Activated naive CD8-positive, alpha-beta T cell treated with anti-CD3 and anti-CD28 coated beads, Interleukin-2, amount 10 ng/mL, durations not matched to agents 7 days and 5 days (primary cell): ENCODE data around the gene CDON. TPM values are rescaled to one million over a fixed set of nuclear protein-coding genes. Genes with fewer than 3 reads are reported as not detected.

ENCODE experiments used
- ATAC-seq: fragments of 150-1000 bp; cut with Tn5 transposase; one replicate; pipeline ENCODE4 v1.10.0; 2021; ENCODE audit warnings: low read depth, moderate library complexity
- POLR2A ChIA-PET: fragments of 350-600 bp; sonication (Branson Sonifier 250); formaldehyde crosslinking; loops from one replicate; lab custom pipeline; 2021; ENCODE audit warnings: antibody characterized with exemption; lab: Charles Lee
- DNase-seq: peaks from one replicate; pipeline ENCODE4 v3.0.0; 2021
- H3K27ac Mint-ChIP-seq: one replicate; pipeline ENCODE4 v1.8.0; 2022; ENCODE audit warnings: mild to moderate bottlenecking, mixed read lengths
- H3K27me3 Mint-ChIP-seq: one replicate; pipeline ENCODE4 v1.8.0; 2022; ENCODE audit warnings: mild to moderate bottlenecking, moderate library complexity, mixed read lengths
- H3K36me3 Mint-ChIP-seq: one replicate; pipeline ENCODE4 v1.8.0; 2021; ENCODE audit warnings: mild to moderate bottlenecking, mixed read lengths
- H3K4me1 Mint-ChIP-seq: one replicate; pipeline ENCODE4 v1.8.0; 2021; ENCODE audit warnings: mixed read lengths
- H3K4me3 Mint-ChIP-seq: one replicate; pipeline ENCODE4 v1.8.0; 2022; ENCODE audit warnings: mild to moderate bottlenecking, moderate library complexity, mixed read lengths
- H3K9me3 Mint-ChIP-seq: one replicate; pipeline ENCODE4 v1.8.0; 2021; ENCODE audit warnings: mixed read lengths
- total RNA-seq, 2 experiments: library from RNA; stranded (reverse); gene quantifications; one replicate each; pipeline ENCODE4 v1.2.3, GENCODE V29; 2021

The CDON gene
- total RNA-seq, 2 experiments from 2014 or later = 3.4 to 3.9 TPM

DNA sequence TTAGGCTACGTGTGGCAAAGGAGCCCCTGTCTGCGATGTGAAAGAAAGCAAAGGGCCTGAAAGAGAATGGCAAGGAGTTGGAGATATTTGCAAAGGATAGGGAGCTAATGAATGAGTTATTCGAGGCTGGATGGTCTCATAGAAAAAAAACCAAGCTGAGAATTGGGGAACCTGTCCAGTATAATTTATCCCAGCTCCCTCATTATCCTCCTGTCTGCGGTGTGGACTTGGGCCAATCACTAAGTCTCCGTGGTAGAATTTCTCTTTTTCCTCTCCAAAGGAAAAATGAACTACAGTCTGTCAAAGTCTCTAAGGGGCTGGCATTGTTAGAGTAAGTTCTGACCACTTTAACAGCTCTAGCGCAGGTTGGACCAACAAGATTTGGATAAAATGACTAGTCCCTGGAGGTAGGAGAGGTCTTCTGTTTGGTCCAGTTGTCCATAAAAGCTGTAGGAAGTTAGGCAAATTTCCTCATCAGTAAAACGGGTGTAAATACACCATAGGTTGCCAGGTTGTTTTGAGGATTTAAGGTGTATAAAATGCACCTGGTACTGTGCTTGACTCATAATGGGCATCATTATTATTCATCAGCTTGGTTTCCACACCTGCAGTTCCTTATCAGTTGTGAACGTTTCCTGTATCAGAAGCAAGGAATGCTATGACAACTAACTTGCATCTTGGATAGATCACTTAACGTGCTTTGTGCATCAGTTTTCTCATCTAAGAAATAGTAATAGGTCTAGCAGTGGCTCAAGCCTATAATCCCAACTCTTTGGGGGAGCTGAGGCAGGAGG is 10.3 kb upstream of the CDON start:
- ATAC-seq = no peak
- no peak overlapping the region for H3K4me3 Mint-ChIP-seq
- H3K27me3 Mint-ChIP-seq = peaks cover 13% of the 10 kb centered on the region
- no peak overlapping the region for H3K27ac Mint-ChIP-seq
- H3K9me3 Mint-ChIP-seq = no peaks in the 10 kb centered on the region
- no peak for DNase-seq
- H3K36me3 Mint-ChIP-seq = no peaks in the 10 kb centered on the region
- no peaks in the 10 kb centered on the region for H3K4me1 Mint-ChIP-seq
- POLR2A ChIA-PET = no interaction called here

DNA sequence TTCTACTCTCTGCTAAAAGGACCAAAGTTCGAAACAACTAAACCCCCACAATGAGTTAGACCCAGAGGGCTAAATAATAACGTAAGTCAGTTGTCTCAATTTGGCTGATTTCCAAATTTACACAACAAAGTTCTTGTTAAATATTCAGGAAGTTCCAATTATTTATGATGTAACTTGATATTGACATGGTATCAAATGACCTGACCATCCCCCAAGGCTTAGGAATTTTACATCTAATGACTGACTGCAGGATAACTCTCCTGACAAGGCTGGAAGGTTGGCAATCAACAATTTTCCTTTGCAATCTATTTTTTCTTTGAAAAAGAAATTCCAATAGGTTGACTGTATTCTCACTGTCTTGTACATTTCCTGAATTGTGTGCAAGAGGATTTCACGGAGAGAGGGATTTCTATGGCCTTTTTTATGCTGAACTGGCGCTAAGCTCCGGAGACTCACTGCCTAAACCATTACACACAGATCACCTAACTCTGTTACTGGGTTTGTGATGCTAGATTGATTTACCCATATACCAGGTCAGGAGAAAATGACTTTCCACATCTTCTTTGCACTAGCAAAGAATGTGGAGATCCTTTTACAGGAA is 9.6 kb upstream of the CDON start:
- POLR2A ChIA-PET = no interaction called here
- Mint-ChIP-seq H3K9me3 (no peaks in the 10 kb centered on the region), H3K4me3 (no peak overlapping the region), H3K36me3 (no peaks in the 10 kb centered on the region), H3K27ac (no peak overlapping the region), H3K4me1 (no peaks in the 10 kb centered on the region), H3K27me3 (peaks cover 18% of the 10 kb centered on the region)
- ATAC-seq (no peak), DNase-seq (no peak)

DNA sequence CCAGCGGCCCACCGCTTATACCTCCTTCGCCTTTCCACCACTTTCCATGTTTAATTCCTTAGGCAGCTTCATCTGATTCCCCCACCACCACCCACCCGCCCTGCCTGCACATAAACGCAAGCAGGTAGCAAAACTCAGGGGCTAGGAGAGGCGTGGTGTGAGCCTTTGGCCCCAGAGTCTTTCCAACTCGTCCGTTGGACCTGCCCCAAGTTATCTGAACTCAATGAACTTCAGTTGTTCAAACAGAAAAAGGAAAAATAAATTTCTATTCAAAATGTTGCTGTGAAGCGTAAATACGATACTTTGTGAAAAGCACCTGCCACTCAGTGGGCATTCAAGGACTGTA is 814 bp upstream of the CDON start:
- ATAC-seq (no peak), DNase-seq (no peak)
- H3K27me3 Mint-ChIP-seq = peaks cover 52% of the 10 kb centered on the region
- H3K9me3 Mint-ChIP-seq = no peaks in the 10 kb centered on the region
- peak overlapping the region; percentile 84 for H3K4me3 Mint-ChIP-seq
- POLR2A ChIA-PET = interaction anchor here (2.2 kb wide), 1 partner anchor 21 kb away, joined by 10 read pairs; no protein-coding TSS in a partner anchor
- H3K27ac Mint-ChIP-seq = peak overlapping the region; percentile 96
- peaks cover 4% of the 10 kb centered on the region for H3K4me1 Mint-ChIP-seq
- H3K36me3 Mint-ChIP-seq = no peaks in the 10 kb centered on the region

DNA sequence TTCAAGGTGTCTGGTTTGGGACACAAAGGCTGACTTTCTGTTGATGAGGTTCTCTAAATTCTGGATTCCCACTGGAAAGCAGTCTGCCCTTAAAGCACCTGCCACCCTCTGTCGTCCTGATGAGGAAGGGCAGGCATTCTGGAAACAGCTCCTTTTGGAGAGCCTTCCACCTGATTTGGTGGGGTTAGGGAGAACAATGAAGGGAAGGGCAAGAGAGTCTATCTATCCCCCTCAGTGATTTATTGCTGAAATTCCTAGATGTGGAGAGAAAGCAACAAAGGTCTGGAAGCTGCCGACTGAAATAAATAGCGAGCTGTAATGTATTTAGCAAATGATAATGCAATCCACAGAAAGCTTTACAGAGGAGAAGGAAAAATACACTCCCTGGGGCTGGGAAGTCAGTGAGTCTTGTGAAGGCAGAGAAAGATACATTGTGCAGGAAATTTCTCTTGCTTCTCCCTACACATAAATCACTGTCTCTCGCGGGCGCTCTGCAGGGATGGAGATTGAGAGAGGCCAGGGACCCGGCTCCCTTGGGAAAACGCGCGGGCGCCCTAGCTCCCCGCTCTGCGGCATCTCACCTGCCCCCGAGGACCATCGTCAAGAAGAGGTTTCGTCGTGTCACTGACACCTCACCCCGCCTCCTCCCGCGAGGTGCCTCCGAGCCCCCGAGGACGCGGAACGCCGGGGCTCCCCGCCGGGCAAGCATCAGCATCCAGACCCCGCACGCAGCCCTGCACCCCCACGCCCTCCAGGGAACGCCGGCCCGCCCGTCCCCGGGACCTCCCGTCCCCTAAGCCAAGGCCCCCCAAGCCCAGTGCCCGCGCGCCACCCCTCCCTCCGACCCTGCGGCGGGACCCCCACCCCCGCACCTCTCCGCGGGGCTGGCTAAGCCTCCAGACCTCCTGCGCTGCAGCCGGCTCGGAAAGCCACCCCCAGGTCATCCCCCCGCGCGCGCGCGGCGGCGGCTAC is 673 bp downstream of the CDON start:
- ATAC-seq = peak; percentile 3
- H3K4me1 Mint-ChIP-seq = peaks cover 4% of the 10 kb centered on the region
- peak; percentile 63 for DNase-seq
- POLR2A ChIA-PET = interaction anchor here (2.2 kb wide), 1 partner anchor 22 kb away, joined by 10 read pairs; no protein-coding TSS in a partner anchor
- peaks cover 53% of the 10 kb centered on the region for H3K27me3 Mint-ChIP-seq
- H3K4me3 Mint-ChIP-seq = peak overlapping the region; percentile 74
- peak overlapping the region; percentile 60 for H3K27ac Mint-ChIP-seq
- no peaks in the 10 kb centered on the region for H3K9me3 Mint-ChIP-seq
- H3K36me3 Mint-ChIP-seq = no peaks in the 10 kb centered on the region

DNA sequence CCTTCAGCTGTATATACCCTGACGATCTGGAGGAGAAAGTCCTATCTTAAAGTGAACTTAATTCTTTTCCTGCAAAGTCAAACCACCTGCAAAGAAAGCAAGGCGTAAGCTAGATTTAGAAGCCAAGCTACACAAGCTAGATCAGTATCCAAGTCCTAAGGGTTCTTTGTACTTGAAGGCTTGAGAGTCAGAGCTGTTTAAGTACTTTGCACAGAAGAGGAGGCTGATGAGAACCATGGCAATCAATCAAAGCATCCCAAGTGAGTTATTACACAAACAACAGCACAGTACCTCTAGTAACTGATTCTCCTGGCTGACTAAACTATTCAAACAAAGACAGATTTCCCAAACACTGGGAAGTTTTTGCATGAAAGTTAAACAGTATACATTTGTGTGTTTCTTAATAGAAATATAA is 1.9 kb downstream of the CDON start:
- H3K27me3 Mint-ChIP-seq = peaks cover 47% of the 10 kb centered on the region

DNA sequence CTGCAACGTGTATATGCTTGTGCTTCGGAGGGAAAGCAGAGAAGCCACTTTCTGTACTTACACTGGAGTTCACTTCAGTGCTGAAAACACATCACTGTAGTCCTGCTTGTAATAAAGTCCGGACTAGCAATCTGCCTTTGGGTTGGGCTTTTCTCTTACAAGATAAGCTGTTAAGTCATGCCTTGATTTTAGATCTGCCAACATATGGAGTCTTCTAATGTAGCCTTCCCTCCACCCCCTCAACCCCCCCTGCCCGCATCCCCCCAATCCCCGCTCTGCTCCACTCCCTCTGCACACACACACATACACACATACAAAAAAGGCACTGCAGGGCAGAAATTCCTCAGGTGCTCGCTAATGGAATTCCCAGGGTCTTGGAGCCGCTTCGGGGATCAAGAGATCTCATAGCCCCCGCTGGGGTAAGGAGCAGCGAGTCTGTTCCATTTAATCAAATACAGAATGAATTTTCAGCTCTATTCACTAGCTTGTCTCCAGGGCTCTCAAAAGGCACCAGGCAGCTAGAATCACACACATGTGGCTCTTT is 3.4 kb downstream of the CDON start:
- H3K27ac Mint-ChIP-seq = no peak overlapping the region
- peaks cover 4% of the 10 kb centered on the region for H3K4me1 Mint-ChIP-seq
- no peak for DNase-seq
- POLR2A ChIA-PET = interaction anchor here (0.6 kb wide), 1 partner anchor 1226 kb away, joined by 3 read pairs; no protein-coding TSS in a partner anchor
- H3K9me3 Mint-ChIP-seq = no peaks in the 10 kb centered on the region
- H3K4me3 Mint-ChIP-seq = no peak overlapping the region
- H3K36me3 Mint-ChIP-seq = no peaks in the 10 kb centered on the region
- peaks cover 43% of the 10 kb centered on the region for H3K27me3 Mint-ChIP-seq
- ATAC-seq = no peak

More for the DNA sequence above, 1.9 kb downstream of the CDON start:
- DNase-seq (no peak), ATAC-seq (no peak)
- Mint-ChIP-seq H3K9me3 (no peaks in the 10 kb centered on the region), H3K4me3 (no peak overlapping the region), H3K27ac (no peak overlapping the region), H3K36me3 (no peaks in the 10 kb centered on the region), H3K4me1 (peaks cover 4% of the 10 kb centered on the region)
- POLR2A ChIA-PET = no interaction called here

DNA sequence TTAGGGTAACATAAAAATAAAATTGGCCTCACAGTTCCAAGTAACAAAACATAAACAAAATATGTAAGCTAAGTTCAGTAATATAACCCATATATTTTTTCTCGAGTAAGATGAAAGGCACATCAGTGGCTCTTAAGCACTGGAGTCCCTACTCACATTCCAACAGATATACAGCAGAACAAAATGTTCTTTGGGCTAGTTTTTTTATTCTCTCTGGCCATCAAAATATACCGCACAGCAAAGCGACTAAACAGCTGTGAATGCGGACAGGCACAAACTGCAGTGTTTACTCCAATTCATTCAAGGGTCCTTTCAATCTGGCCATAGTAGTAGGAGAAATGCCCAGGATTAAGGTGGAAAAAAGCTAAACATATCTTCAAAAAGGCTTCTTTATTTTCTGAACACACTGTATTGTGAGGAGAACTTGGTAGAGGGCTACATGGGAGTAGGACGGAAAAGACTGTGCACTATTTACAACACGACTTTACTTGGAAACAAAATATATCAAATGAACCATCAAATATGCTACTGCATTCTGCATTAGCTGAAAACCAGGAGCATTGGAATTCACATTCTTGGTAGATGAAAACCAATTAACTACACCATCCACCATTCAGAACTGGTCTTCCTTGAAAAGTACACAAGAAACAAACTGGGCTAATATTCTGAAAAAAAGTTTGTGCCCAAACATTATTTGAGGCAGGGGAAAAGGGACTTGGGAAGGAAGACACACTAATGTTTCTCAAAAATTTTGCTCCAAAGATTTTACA is 4.4 kb downstream of the CDON start:
- no peaks in the 10 kb centered on the region for H3K36me3 Mint-ChIP-seq
- no peak overlapping the region for H3K4me3 Mint-ChIP-seq
- POLR2A ChIA-PET = no interaction called here
- no peak overlapping the region for H3K27ac Mint-ChIP-seq
- H3K4me1 Mint-ChIP-seq = peaks cover 4% of the 10 kb centered on the region
- ATAC-seq (no peak), DNase-seq (no peak)
- no peaks in the 10 kb centered on the region for H3K9me3 Mint-ChIP-seq
- H3K27me3 Mint-ChIP-seq = peaks cover 38% of the 10 kb centered on the region

DNA sequence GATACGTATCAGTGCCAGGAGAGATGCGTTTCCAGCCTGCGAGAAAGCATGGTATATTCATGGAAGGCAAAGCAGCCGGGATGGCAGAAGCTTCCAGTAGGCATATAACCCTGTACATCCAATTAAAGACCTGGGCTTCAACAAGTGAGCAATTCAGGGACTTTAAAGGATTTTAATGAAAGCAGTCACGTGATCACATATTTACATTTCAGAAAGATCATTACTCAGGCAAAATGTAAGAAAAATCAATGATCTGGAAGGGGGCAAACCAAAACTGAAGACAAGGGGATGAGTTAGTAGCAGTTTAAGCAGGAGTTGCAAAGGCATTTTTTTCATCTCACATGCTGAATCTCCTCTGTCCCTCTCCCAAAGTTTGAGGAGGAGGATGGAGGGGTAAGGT is 7.8 kb downstream of the CDON start:
- H3K9me3 Mint-ChIP-seq = no peaks in the 10 kb centered on the region
- ATAC-seq (no peak), DNase-seq (no peak)
- POLR2A ChIA-PET = no interaction called here
- no peaks in the 10 kb centered on the region for H3K36me3 Mint-ChIP-seq
- H3K27me3 Mint-ChIP-seq = peaks cover 19% of the 10 kb centered on the region
- H3K4me3 Mint-ChIP-seq = no peak overlapping the region
- H3K4me1 Mint-ChIP-seq = no peaks in the 10 kb centered on the region
- H3K27ac Mint-ChIP-seq = no peak overlapping the region

DNA sequence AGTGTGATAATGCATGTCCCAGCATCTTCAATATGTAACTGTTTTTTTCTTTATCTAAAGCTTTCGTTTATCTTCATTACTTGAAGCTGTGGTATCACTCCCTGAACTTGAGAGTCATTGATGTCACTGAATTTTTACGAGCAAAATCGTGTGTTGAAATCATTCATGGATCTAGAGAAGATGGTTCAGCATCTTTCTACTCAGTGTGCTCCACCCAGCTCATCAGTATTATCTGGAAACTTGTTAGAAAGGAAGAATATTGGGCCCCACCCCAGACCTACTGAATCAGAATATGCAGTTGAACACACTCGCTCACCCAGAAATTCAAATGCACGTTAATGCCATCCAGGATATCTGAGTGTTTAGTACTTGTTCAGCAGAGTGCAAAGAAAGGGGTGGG is 8.3 kb downstream of the CDON start:
- DNase-seq (no peak), ATAC-seq (no peak)
- Mint-ChIP-seq H3K27me3 (peaks cover 17% of the 10 kb centered on the region), H3K4me3 (no peak overlapping the region), H3K27ac (no peak overlapping the region), H3K4me1 (no peaks in the 10 kb centered on the region), H3K36me3 (no peaks in the 10 kb centered on the region), H3K9me3 (no peaks in the 10 kb centered on the region)
- POLR2A ChIA-PET = no interaction called here

DNA sequence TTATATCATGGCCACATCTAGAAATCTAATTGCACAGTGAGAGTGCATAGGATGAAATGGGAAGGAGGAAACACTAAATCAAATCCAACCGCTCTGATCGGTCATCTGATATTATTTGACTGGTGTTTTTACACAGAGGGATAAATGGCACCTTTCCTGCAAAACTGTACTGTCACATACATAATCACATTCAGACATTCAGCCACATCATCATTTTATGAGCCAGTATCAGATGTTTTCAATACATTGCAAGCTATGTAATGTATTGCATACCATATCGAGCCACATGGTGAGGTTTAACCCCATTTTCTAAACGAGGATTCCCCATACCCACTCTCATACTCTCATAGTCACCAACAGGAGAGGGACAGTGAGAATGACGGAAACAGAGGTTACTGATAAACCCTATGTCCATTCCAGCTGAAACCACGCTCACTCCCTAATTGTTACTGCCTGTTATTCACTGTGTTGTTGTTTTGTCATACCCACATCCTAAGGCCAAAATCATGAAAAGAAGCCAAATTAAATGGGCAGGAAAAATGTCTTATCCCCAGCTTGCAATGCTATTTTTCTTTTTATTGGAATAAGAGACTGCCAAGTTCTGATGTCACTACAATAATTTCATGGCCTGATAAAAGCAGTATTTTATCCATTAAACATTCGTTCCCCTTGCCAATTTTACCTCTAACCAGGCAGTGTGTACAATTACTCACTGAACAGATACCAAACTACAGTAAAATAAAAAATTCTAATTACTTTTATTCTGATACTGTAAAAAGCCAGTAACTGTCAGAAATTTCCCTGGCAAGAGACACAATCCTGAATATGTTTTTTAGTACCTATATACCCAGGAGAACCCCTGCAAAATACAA is 9.0 kb downstream of the CDON start:
- DNase-seq (no peak), ATAC-seq (no peak)
- Mint-ChIP-seq H3K27ac (no peak overlapping the region), H3K4me3 (no peak overlapping the region), H3K4me1 (no peaks in the 10 kb centered on the region), H3K9me3 (no peaks in the 10 kb centered on the region), H3K36me3 (no peaks in the 10 kb centered on the region), H3K27me3 (peaks cover 15% of the 10 kb centered on the region)
- POLR2A ChIA-PET = no interaction called here

DNA sequence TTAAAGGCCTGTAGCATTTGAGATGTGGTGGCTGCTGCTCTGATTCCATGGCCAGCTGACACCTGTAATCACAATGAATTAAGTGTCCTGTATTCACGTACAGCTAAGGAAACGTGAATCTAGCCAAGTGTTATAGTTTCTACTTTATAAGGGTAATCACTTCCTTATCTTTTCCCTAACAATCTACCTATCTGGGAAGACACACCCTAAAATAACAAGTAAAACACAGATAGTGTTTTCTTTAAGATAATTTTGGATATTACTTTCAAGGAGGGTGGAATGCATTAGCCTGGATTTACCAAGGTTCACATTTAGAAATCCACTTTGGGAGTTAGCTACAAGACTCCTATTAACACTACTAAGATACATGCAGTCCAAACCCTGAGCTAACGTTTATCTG is 11.5 kb downstream of the CDON start:
- DNase-seq (no peak), ATAC-seq (no peak)
- no peaks in the 10 kb centered on the region for H3K4me1 Mint-ChIP-seq
- H3K9me3 Mint-ChIP-seq = no peaks in the 10 kb centered on the region
- H3K27ac Mint-ChIP-seq = no peak overlapping the region
- H3K36me3 Mint-ChIP-seq = no peaks in the 10 kb centered on the region
- peaks cover 6% of the 10 kb centered on the region for H3K27me3 Mint-ChIP-seq
- H3K4me3 Mint-ChIP-seq = no peak overlapping the region
- POLR2A ChIA-PET = no interaction called here

DNA sequence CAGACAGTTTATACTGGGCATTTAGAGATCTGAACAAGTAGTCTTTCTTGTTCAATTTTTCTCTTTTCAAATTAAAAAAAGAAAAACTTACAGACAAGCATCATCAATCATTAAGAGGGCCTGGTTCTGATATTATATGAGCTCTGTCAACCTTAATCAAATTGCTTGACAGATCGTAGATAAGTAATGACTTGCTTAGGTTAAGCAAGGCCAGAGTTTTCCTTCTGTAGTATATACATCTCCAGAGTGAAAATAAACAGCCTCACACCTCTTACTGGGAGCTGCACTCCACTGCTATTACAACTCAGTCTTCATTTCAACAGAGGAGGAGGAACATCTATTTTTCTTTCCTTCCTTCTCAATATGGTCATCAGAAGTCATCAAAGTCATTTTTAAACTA is 13.5 kb downstream of the CDON start:
- POLR2A ChIA-PET = no interaction called here
- Mint-ChIP-seq H3K4me1 (no peaks in the 10 kb centered on the region), H3K9me3 (no peaks in the 10 kb centered on the region)

More for the DNA sequence above, 13.5 kb downstream of the CDON start:
- Mint-ChIP-seq H3K27me3 (peaks cover 6% of the 10 kb centered on the region), H3K27ac (no peak overlapping the region), H3K4me3 (no peak overlapping the region), H3K36me3 (no peaks in the 10 kb centered on the region)
- ATAC-seq = no peak
- no peak for DNase-seq
